A673 (cell line): ENCODE data around the gene NHERF1. TPM values are rescaled to one million over a fixed set of nuclear protein-coding genes. Genes with fewer than 3 reads are reported as not detected.

Experiments
- BruUV-seq: library from RNA; stranded (reverse); fragments of 400-500 nt; replicated peaks from 2 replicates; lab custom pipeline; 2021; lab: Mats Ljungman, UMichigan
- CTCF ChIA-PET: fragments of 300-600 bp; sonication (Branson Sonifier 250); formaldehyde crosslinking; loops from one replicate; lab custom pipeline; 2022; ENCODE audit warnings: antibody characterized with exemption; lab: Charles Lee
- POLR2A ChIA-PET: fragments of 300-600 bp; sonication (Branson Sonifier 250); formaldehyde crosslinking; loops from one replicate; lab custom pipeline; 2022; ENCODE audit warnings: antibody characterized with exemption; ENCODE audit not compliant: low non-redundant PET; lab: Charles Lee
- DNase-seq: peaks from one replicate; pipeline ENCODE4 v3.0.0-alpha.2; 2015; ENCODE audit warnings: low spot score
- H3K27ac ChIP-seq: fragments of 200-600 bp; sonication (generic); 2 replicates; pipeline ENCODE4 v1.5.1; 2016; ENCODE audit warnings: mixed run types, low read depth, mild to moderate bottlenecking, mixed read lengths, antibody characterized with exemption, low read length; ENCODE audit not compliant: poor library complexity, severe bottlenecking
- H3K27me3 ChIP-seq: fragments of 200-600 bp; sonication (generic); replicated peaks from 2 replicates; pipeline ENCODE4 v1.6.1; 2017; ENCODE audit warnings: mixed run types, low read depth, mild to moderate bottlenecking, mixed read lengths, antibody characterized with exemption, low read length; ENCODE audit not compliant: insufficient read depth, poor library complexity
- H3K36me3 ChIP-seq: fragments of 200-600 bp; sonication (generic); 2 replicates; pipeline ENCODE4 v1.6.1; 2016; ENCODE audit warnings: mixed run types, mild to moderate bottlenecking, mixed read lengths, antibody characterized with exemption, low read length; ENCODE audit not compliant: insufficient read depth, poor library complexity, severe bottlenecking
- H3K4me1 ChIP-seq: fragments of 200-600 bp; sonication (generic); 2 replicates; pipeline ENCODE4 v1.6.1; 2017; ENCODE audit warnings: mixed run types, mild to moderate bottlenecking, mixed read lengths, antibody characterized with exemption, low read length; ENCODE audit not compliant: insufficient read depth, poor library complexity, severe bottlenecking
- H3K4me3 ChIP-seq: fragments of 200-600 bp; sonication (generic); 2 replicates; pipeline ENCODE4 v1.5.1; 2016; ENCODE audit warnings: low read depth, mixed run types, mild to moderate bottlenecking, mixed read lengths, low read length; ENCODE audit not compliant: poor library complexity, severe bottlenecking
- H3K9me3 ChIP-seq: fragments of 200-600 bp; sonication (generic); 2 replicates; pipeline ENCODE4 v1.6.1; 2016; ENCODE audit warnings: mixed run types, low read depth, mild to moderate bottlenecking, mixed read lengths, antibody characterized with exemption, low read length; ENCODE audit not compliant: poor library complexity, severe bottlenecking
- CTCF ChIP-seq: fragments of 300-800, 200-600 bp; sonication (generic); conservative IDR thresholded peaks from 2 replicates; pipeline ENCODE4 v1.5.1; 2017; ENCODE audit warnings: low read depth, mild to moderate bottlenecking, antibody characterized with exemption, low read length, moderate library complexity, mixed read lengths
- EZH2 ChIP-seq: fragments of 200-600 bp; sonication (generic); IDR thresholded peaks from 2 replicates; pipeline ENCODE4 v1.6.1; 2017; ENCODE audit warnings: borderline replicate concordance, low read depth, mild to moderate bottlenecking, mixed read lengths, antibody characterized with exemption, low read length; ENCODE audit not compliant: poor library complexity, severe bottlenecking
- intact Hi-C: fragments of 100-400 bp; cut with micrococcal nuclease; formaldehyde crosslinking; loops from one replicate; pipeline ENCODE4 v1.10.0; 2022; ENCODE audit not compliant: unreplicated experiment
- total RNA-seq: library from RNA; stranded (reverse); gene quantifications from 2 replicates; pipeline ENCODE4 v1.2.3, GENCODE V29; 2021

Gene NHERF1
- total RNA-seq, 1 experiment from 2014 or later: 33.8 TPM

GRCh38 chr17:74771319-74771914 lies 23.0 kb downstream of the NHERF1 start:
- H3K27ac ChIP-seq: no peak overlapping the region
- intact Hi-C loops: no loop called here
- ChIA-PET POLR2A (no interaction called here), CTCF (no interaction called here)
- H3K36me3 ChIP-seq: peaks cover 40% of the 10 kb centered on the region
- BruUV-seq: no TSS peak
- H3K27me3 ChIP-seq: no peaks in the 10 kb centered on the region
- TF ChIP-seq CTCF (no peak), EZH2 (no peak)
- no peak for DNase-seq
- H3K4me3 ChIP-seq: no peak overlapping the region
- no peaks in the 10 kb centered on the region for H3K9me3 ChIP-seq
- no peaks in the 10 kb centered on the region for H3K4me1 ChIP-seq

GRCh38 chr17:74772053-74772452 lies 23.6 kb downstream of the NHERF1 start:
- no TSS peak for BruUV-seq
- H3K27me3 ChIP-seq: no peaks in the 10 kb centered on the region
- ChIA-PET POLR2A (no interaction called here), CTCF (no interaction called here)
- no peak for DNase-seq
- H3K4me1 ChIP-seq: no peaks in the 10 kb centered on the region
- H3K4me3 ChIP-seq: no peak overlapping the region
- peaks cover 40% of the 10 kb centered on the region for H3K36me3 ChIP-seq
- H3K27ac ChIP-seq: no peak overlapping the region
- TF ChIP-seq CTCF (no peak), EZH2 (no peak)
- H3K9me3 ChIP-seq: no peaks in the 10 kb centered on the region
- intact Hi-C loops: no loop called here

GRCh38 chr17:74773414-74773813 lies 25.0 kb downstream of the NHERF1 start:
- H3K27me3 ChIP-seq: no peaks in the 10 kb centered on the region
- TF ChIP-seq EZH2 (no peak), CTCF (no peak)
- ChIA-PET CTCF (no interaction called here), POLR2A (no interaction called here)
- no peak overlapping the region for H3K27ac ChIP-seq
- H3K36me3 ChIP-seq: peaks cover 40% of the 10 kb centered on the region
- no peak for DNase-seq
- intact Hi-C loops: no loop called here
- H3K9me3 ChIP-seq: no peaks in the 10 kb centered on the region
- no peaks in the 10 kb centered on the region for H3K4me1 ChIP-seq
- no TSS peak for BruUV-seq
- no peak overlapping the region for H3K4me3 ChIP-seq
